NCI-H2196 (cell line): ENCODE measurements around the gene BRI3BP.
"Not testable (repeated sequence)": the region's sequence is repeated elsewhere in the genome, so short reads cannot be mapped to it uniquely, and the experiment has no call there.

ENCODE experiments used
- DNase-seq: peaks from one replicate; lab custom pipeline; 2025; ENCODE audit not compliant: unreplicated experiment; lab: John Stamatoyannopoulos, UW

Gene BRI3BP

GRCh38 chr12:125065021-125065918 lies 71.8 kb downstream of the BRI3BP start, which contains the start of gene AACS:
Gene AACS (plus strand): TSS chr12:125065435. CDS start chr12:125065585, 150 bp downstream.
- peak; percentile 68 for DNase-seq

DNA sequence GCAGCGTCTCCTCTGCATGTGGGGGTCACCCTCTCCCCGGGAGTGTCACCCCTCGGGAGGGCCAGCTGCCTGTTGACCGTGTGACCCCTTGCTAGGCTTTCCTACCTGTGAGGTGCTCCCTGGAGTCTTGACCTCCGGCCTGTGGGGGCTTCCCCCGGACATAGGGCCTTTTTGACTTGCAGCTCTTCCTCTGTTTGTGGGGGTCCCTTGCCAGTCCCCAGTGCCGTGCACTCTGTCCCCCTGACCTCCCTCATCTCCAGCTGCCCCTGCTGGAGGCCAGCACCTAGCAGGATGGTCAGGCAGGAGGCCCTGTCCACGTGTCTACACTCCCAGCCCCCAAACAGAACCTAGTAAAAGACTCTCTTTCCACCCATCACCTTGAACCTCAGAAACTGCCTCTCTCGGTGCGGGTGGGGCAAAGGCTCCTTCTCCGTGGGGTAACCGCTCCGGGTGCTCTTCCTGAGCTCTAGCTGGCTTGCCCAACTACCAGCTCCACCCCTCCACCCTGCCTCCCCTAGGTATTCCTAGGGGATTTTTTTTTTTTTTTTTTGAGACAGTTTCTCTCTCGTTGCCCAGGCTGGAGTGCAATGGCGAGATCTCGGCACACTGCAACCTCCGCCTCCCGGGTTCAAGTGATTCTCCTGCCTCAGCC lies 72.6 kb downstream of the BRI3BP start:
- DNase-seq = no peak

- no peak for DNase-seq
Observed at GRCh38 chr12:125068391-125068790, 74.9 kb downstream of the BRI3BP start.

GRCh38 chr12:125069616-125070015 lies 76.2 kb downstream of the BRI3BP start:
- no peak for DNase-seq

DNA sequence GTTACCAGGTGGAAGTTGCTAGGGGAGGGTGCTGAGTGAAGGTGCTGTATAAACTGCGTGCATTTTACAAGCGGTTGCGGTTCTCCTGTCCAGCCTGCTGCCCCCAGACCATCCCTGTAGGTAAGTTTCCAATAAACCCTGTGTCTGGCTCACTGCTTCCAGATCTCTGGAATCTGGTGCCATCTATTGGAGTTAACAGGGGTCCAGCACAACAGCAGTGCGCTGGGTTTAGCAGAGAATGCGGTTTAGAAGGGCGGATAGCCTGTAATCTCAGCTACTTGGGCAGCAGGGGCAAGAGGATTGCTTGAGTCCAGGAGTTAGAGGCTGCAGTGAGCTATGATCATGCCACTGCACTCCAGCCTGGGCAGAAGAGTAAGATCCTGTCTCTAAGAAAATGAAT lies 76.7 kb downstream of the BRI3BP start:
- DNase-seq = no peak

- no peak for DNase-seq
Observed at GRCh38 chr12:125070661-125071390, 77.4 kb downstream of the BRI3BP start.

- DNase-seq = no peak
Observed at GRCh38 chr12:125071456-125071855, 78.0 kb downstream of the BRI3BP start.

- no peak for DNase-seq
Observed at GRCh38 chr12:125072496-125072895, 79.1 kb downstream of the BRI3BP start.

DNA sequence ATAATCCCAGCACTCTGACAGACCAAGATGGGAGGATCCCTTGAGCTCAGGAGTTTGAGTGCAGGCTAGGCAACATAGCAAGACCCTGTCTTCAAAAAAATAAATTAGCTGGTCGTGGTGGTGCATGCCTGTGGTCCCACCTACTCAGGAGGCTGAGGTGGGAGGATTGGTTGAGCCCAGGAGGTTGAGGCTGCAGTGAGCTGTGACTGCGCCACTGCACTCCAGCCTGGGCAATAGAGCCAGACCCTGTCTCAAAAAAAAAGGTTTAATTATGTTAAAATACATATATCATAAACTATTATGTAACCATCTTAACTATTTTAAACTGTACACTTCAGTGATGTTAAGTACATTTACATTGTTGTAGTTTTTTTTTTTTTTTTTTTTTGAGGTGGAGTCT lies 80.8 kb downstream of the BRI3BP start:
- not testable (repeated sequence) for DNase-seq

GRCh38 chr12:125076103-125076502 lies 82.7 kb downstream of the BRI3BP start:
- DNase-seq = no peak

- no peak for DNase-seq
Observed at GRCh38 chr12:125079084-125079483, 85.6 kb downstream of the BRI3BP start.

DNA sequence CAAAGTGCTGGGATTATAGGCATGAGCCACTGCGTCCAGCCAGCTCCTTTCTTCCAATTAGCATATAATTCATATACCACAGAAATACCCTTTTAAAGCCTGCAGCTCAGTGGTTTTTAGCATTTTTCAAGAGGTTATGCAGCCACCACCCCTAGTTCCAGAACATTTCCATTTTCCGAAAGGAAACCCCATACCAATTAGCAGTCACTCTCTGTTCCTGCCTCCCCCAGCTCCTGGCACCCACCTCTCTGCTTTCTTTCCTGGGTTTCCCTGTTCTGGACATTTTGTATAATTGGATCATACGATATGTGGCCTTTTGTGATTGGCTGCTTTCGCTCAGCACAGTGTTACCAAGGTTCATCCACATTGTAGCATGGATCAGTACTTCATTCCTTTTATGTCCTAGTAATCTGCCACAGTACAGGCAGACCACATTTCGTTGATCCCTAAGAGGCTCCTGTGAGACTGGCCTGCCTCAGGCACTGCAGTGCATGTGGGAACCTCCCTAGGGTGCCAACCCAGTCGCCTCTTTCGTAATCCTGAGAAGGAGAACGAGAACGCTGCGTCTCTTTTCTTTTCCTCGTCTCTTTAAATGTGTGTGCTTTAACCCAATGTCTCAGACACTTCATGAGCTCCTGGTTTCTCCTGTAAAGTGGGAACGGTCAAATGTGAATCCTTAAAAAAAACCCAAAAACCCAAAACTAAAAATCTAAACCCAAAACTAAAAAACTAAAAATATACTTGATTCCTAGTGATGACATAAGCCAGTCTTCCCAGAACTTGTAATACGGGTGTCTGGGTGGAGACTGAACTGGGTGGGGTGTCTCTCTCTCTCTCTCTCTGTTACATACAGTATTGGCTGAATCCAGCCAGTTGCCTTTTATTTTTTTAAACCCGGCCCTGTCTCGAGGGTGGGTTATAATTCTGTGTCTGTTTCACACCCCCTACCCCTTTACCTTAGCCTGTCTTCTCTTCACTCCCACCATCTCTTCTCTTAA lies 86.5 kb downstream of the BRI3BP start:
- DNase-seq = no peak
